ENCODE results near the gene SMC6.

SMC6 gene

DNA sequence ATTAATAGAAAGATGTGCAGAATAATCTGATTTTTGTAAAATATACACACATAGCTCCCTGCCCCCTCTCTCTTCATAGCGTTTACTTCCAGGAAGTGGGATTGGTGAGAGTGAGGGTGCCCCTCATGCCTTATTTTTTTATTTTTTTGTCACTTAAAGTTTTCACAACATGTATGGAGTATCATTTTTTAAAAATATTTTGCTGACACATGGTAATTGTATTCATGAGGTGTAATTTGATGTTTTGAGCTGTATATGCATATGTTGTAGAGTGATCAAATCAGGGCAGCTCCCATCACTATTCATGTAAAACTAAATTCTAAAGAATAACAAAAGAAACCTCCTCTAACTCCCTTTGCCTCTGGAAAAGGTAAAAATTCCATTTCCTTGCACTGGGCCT is 138.5 kb downstream of the SMC6 start:
- no peak for ATAC-seq
- no peak overlapping the region for H3K4me3 Mint-ChIP-seq
- DNase-seq: no peak
- no peaks in the 10 kb centered on the region for H3K9me3 Mint-ChIP-seq
- no peak overlapping the region for H3K27ac Mint-ChIP-seq
- no peaks in the 10 kb centered on the region for H3K4me1 Mint-ChIP-seq
- H3K36me3 Mint-ChIP-seq (ENCODE audit: low read depth): no peaks in the 10 kb centered on the region
- H3K27me3 Mint-ChIP-seq: peaks cover 13% of the 10 kb centered on the region

DNA sequence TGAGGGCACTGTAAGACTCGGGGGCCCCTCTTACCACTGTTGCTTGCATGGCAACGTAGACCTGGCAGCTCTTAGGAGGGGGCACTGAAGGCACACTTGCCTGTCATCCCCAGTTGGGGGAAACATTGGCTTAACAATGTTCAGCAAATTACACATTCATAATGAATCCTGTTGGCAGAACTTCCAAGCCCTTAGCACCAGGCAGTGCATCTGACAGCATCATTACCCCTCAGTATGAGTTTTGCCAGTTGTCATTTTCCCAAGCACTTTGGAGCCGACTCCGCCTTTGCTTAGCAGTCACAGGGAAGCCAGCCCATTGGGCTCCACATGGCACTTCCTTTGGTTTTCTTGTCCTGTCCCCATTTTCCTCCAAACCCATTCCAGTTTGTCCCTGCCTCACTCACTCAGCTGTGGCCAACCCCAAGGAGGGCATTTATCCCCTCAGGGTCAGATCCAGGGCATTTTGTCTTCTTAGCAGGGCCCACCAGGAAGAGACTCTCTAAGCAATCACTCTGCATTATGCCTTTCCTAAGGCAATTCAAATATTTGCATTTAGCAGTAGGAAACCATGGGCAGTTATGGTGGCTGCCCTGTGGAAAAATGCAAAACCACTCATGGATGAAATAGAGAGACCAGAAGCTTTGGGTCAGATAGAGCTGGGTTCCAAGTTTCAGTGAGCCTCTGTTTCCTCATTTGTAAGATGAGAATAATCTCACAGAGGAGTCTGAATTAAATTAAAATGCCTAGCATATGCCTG is 139.3 kb downstream of the SMC6 start:
- ATAC-seq (no peak), DNase-seq (no peak)
- Mint-ChIP-seq H3K9me3 (no peaks in the 10 kb centered on the region), H3K4me3 (no peak overlapping the region), H3K4me1 (no peaks in the 10 kb centered on the region), H3K27ac (no peak overlapping the region), H3K27me3 (peaks cover 13% of the 10 kb centered on the region), H3K36me3 (ENCODE audit: low read depth) (no peaks in the 10 kb centered on the region)
